Measurements from ENCODE around the gene DENND4C.
A peak's percentile ranks its signal among the peaks of the same experiment; 100 is the strongest.
"Not testable (repeated sequence)": the region's sequence is repeated elsewhere in the genome, so short reads cannot be mapped to it uniquely, and the experiment has no call there.

Gene DENND4C

GRCh38 chr9:19230355-19231125 is at the start of gene DENND4C:
Gene DENND4C, plus strand, starts transcription at chr9:19230693. Its CDS starts 45,482 bp downstream, at chr9:19276175.
- DNase-seq: peak; percentile 86

- no peak for DNase-seq
These were observed 49.5 kb upstream of the DENND4C start for GRCh38 chr9:19180991-19181390.

- DNase-seq: no peak
These were observed 48.9 kb upstream of the DENND4C start for GRCh38 chr9:19181561-19181960.

GRCh38 chr9:19184144-19184917 is 46.2 kb upstream of the DENND4C start:
- DNase-seq: peak; percentile 80

- DNase-seq: no peak
These were observed 45.3 kb upstream of the DENND4C start for GRCh38 chr9:19185191-19185590.

DNA sequence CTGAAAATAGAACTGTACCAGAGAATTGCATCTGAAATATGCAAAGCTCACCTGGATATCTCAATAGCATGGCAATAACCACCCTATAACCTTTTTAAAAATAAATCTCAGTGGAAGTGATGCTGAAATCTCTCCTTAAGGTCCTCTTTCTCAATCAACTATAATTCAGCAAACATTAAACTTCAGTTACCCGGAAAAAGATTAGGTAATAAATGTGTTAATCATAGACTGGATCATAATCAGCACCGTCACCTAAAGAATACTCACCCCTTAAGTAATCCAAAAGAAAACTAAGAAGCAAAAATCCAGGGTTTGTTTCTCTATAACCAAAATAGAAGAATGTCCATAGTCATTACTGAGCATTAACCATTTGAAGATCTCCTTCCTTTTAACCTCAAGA is 44.3 kb upstream of the DENND4C start:
- no peak for DNase-seq

- DNase-seq: no peak
These were observed 41.7 kb upstream of the DENND4C start for GRCh38 chr9:19188771-19189170.

- DNase-seq: no peak
These were observed 38.1 kb upstream of the DENND4C start for GRCh38 chr9:19192202-19193028.

GRCh38 chr9:19193029-19193324 is 37.5 kb upstream of the DENND4C start:
- no peak for DNase-seq

- DNase-seq: not testable (repeated sequence)
These were observed 37.0 kb upstream of the DENND4C start for GRCh38 chr9:19193358-19193973.

DNA sequence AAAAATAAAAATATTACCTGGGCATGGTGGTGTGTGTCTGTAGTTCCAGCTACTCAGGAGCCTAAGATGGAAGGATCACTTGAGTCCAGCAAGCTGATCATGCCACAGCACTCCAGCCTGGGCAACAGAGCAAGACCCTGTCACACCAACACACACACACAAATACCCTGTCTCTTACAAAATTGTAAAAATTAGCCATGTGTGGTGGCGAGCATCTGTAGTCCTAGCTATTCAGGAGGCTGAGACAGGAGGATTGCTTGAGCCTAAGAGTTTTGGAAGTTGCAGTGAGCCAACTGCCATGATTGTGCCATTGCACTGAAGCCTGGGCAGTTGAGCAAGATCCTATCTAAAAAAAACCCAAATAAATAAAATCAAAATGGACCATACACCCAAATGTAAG is 32.1 kb upstream of the DENND4C start:
- no peak for DNase-seq

DNA sequence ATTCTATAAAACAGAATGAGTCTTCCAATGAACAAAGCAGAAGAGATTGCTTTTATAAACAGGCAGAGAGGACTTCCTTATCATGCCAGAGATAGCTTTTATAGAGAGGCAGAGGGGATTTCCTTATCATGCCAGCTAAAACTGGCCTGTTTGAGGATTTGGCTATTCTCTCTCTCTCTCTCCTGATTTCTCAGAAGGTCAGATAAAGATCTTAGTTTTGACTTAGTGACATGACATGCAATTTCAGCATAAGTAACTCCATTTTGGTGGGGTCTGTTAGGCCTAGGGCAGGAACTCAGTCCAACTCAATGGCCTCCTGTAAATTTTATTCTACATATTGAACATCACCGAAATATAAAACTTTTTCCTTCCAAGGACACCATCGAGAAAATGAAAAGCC is 31.5 kb upstream of the DENND4C start:
- no peak for DNase-seq

GRCh38 chr9:19200229-19200628 is 30.3 kb upstream of the DENND4C start:
- no peak for DNase-seq

GRCh38 chr9:19201899-19202891 is 28.3 kb upstream of the DENND4C start:
- DNase-seq: no peak

- DNase-seq: no peak
These were observed 27.4 kb upstream of the DENND4C start for GRCh38 chr9:19203058-19203457.

DNA sequence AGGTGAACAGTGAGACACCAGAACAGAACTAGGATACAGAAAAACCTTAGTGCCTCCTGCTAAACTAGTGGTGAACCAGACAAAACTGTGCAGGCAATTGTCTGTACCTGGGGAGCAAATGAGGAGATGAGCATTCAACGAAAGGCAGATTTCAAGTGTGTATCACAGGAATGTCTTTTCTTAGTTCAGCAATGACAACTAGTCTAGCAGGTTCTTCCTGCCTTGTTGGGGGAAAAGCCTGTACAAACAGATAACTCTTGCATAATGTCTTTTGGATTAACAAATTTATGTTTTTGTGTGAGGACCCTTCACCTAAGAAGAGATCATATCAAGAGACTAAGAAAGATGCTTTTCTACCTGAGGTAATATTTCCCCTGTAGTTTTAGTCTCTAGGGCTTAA is 21.8 kb upstream of the DENND4C start:
- no peak for DNase-seq

GRCh38 chr9:19209188-19209587 is 21.3 kb upstream of the DENND4C start:
- DNase-seq: no peak

- no peak for DNase-seq
These were observed 16.7 kb upstream of the DENND4C start for GRCh38 chr9:19213823-19214222.

DNA sequence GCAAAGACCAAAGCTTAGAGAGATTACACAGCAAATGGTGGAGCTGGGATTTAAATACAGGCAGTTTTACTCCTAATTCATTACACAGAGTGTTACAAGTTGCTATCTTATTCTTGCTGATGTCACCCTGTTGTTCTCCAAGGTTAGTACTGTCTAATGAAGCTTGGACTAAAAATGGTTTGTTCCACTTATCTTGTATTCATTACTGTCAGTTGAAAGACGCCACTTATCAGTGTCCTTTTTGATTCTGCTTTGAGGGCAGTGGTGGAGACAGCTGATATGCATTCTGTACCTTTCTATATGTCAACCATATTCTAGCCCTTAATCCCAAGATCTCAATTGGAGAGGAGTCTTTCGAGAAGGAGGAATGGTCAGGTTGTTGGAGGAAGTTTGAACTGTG is 14.0 kb upstream of the DENND4C start:
- no peak for DNase-seq

DNA sequence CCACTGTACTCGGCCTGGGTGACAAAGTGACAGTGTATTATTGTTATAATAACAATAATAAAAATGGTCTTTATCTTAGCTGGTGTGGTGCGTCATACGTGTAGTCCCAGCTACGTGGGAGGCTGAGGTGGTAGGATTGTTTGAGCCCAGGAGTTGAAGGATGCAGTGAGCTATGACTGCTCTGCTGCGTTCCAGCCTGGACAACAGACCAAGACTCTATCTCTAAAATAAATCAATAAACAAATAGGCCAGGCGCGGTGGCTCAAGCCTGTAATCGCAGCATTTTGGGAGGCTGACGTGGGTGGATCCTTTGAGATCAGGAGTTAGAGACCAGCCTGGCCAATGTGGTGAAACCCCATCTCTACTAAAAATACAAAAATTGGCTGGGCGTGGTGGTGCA is 9.2 kb upstream of the DENND4C start:
- DNase-seq: no peak

GRCh38 chr9:19223724-19224123 is 6.8 kb upstream of the DENND4C start:
- no peak for DNase-seq

- no peak for DNase-seq
These were observed 5.9 kb upstream of the DENND4C start for GRCh38 chr9:19224563-19224962.
